Measurements from ENCODE around the gene RNF11.
"Not testable (repeated sequence)": the region's sequence is repeated elsewhere in the genome, so short reads cannot be mapped to it uniquely, and the experiment has no call there.

The RNF11 gene

DNA sequence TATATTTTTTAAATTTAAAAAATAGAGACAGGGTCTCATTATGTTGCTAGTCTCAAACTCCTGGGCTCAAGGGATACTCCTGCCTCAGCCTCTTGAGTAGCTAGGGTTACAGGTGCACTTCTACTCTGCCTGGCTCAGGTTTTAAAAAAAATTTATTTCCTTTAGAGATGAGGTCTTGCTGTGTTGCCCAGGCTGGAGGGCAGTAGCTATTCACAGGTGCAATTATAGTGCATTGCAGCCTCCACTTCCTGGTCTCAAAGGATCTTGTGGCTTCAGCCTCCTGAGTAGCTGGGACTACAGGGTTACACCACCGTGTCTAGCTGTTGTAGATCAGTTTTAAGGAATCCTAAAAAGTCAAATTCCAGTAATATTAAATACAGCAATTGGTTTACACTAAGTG lies 5.0 kb downstream of the RNF11 start:
- no peaks in the 10 kb centered on the region for H3K9me3 ChIP-seq (ENCODE audit: control insufficient read depth, insufficient read depth, low read depth, low read length)
- no peak overlapping the region for H3K4me3 ChIP-seq (ENCODE audit: low read depth, low read length)
- peaks cover 16% of the 10 kb centered on the region for H3K4me1 ChIP-seq (ENCODE audit: control insufficient read depth, insufficient read depth, low read length)
- H3K36me3 ChIP-seq (ENCODE audit: control insufficient read depth, insufficient read depth, low read length), result peaks cover 3% of the 10 kb centered on the region; the same call in 1 of the 2 replicates
- no peak overlapping the region for H3K27ac ChIP-seq (ENCODE audit: low read depth, low read length)
- H3K9ac ChIP-seq (ENCODE audit: low read length), result no peak overlapping the region
- H3K27me3 ChIP-seq (ENCODE audit: control insufficient read depth, insufficient read depth, low read length), result no peaks in the 10 kb centered on the region

DNA sequence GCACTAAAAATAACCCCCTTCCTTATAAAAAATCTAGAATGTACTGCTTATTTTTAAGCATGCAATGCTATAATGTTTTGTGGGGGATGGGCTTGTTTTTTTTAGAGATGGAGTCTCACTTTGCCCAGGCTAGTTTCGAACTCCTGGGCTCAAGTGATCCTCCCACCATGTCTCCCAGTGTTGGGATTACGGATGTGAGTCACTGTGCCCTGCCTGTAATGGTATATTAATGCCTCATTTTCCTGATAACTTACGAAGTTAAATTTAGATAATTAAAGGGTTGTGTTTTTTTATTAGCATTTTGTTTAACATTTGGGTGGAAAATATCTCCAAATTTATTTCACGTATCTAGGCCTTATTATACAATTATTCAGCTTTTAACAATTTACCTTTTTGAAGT lies 6.5 kb downstream of the RNF11 start:
- H3K36me3 ChIP-seq (ENCODE audit: control insufficient read depth, insufficient read depth, low read length), result peaks cover 3% of the 10 kb centered on the region; the same call in 1 of the 2 replicates
- no peaks in the 10 kb centered on the region for H3K27me3 ChIP-seq (ENCODE audit: control insufficient read depth, insufficient read depth, low read length)
- no peak overlapping the region for H3K4me3 ChIP-seq (ENCODE audit: low read depth, low read length)
- H3K9me3 ChIP-seq (ENCODE audit: control insufficient read depth, insufficient read depth, low read depth, low read length), result no peaks in the 10 kb centered on the region
- H3K27ac ChIP-seq (ENCODE audit: low read depth, low read length), result no peak overlapping the region
- peaks cover 16% of the 10 kb centered on the region for H3K4me1 ChIP-seq (ENCODE audit: control insufficient read depth, insufficient read depth, low read length)
- H3K9ac ChIP-seq (ENCODE audit: low read length), result no peak overlapping the region

DNA sequence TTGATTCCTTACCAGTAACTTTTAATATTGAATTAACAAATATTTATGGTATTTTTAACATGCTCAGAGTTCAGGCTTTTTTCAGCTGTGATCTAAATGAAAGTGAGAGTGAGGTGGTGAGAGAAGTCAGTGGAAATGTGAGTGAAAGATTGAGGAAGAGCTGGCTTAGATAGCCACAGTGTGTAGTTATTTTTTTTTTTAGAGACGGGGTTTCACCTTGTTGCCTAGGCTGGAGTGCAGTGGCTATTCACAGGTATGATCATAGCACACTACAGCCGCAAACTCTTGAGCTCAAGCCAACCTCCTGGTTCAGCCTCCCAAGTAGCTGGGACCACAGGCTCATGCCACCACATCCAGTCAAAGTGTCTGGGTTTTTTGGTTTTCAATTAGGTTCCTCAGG lies 10.9 kb downstream of the RNF11 start:
- peaks cover 3% of the 10 kb centered on the region; the same call in 1 of the 2 replicates for H3K36me3 ChIP-seq (ENCODE audit: control insufficient read depth, insufficient read depth, low read length)
- no peak overlapping the region for H3K4me3 ChIP-seq (ENCODE audit: low read depth, low read length)
- H3K9me3 ChIP-seq (ENCODE audit: control insufficient read depth, insufficient read depth, low read depth, low read length), result no peaks in the 10 kb centered on the region
- no peak overlapping the region for H3K9ac ChIP-seq (ENCODE audit: low read length)
- H3K4me1 ChIP-seq (ENCODE audit: control insufficient read depth, insufficient read depth, low read length), result no peaks in the 10 kb centered on the region
- H3K27ac ChIP-seq (ENCODE audit: low read depth, low read length), result no peak overlapping the region
- no peaks in the 10 kb centered on the region for H3K27me3 ChIP-seq (ENCODE audit: control insufficient read depth, insufficient read depth, low read length)

DNA sequence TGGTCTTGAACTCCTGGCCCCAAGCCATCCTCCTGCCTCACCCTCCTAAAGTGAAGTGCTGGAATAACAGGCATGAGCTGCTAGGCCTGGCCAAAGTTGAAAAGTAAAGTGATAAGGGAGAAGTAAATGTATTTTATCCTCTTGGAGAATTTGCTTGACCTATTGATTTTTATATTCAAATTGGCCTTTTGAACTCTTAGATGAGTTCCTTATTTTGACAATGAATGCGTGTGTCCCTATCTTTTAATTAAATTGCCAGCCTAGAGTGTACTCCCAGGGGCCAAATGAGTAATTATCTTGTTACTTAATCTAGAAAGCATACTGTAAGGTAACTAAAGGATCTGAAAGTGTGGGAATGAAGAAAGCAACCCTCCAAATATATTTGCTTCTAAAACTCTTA lies 11.4 kb downstream of the RNF11 start:
- Histone ChIP-seq H3K9ac (ENCODE audit: low read length) (no peak overlapping the region), H3K36me3 (ENCODE audit: control insufficient read depth, insufficient read depth, low read length) (peaks cover 3% of the 10 kb centered on the region; the same call in 1 of the 2 replicates), H3K9me3 (ENCODE audit: control insufficient read depth, insufficient read depth, low read depth, low read length) (no peaks in the 10 kb centered on the region), H3K27ac (ENCODE audit: low read depth, low read length) (no peak overlapping the region), H3K4me3 (ENCODE audit: low read depth, low read length) (no peak overlapping the region), H3K27me3 (ENCODE audit: control insufficient read depth, insufficient read depth, low read length) (no peaks in the 10 kb centered on the region), H3K4me1 (ENCODE audit: control insufficient read depth, insufficient read depth, low read length) (no peaks in the 10 kb centered on the region)

DNA sequence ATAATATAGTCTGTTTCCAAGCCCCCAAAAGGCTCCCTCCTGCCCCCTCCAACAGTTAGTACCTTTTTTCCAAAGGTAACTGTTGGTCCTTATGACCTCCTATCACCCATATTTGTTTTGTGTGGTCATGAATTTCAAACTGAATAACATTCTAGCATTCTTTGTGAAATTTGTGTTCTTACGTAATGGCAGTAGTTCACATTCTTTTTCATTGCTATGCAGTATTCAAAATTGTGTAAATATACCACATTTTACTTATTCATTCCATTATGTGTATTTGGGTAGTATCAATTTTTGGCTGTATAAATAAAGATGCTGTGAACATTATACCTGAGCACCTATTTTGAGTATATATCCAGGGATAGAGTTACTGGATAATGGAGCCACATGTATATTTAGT lies 13.4 kb downstream of the RNF11 start:
- H3K36me3 ChIP-seq (ENCODE audit: control insufficient read depth, insufficient read depth, low read length), result no peaks in the 10 kb centered on the region
- H3K9ac ChIP-seq (ENCODE audit: low read length), result no peak overlapping the region
- no peak overlapping the region for H3K27ac ChIP-seq (ENCODE audit: low read depth, low read length)
- no peak overlapping the region for H3K4me3 ChIP-seq (ENCODE audit: low read depth, low read length)
- no peaks in the 10 kb centered on the region for H3K9me3 ChIP-seq (ENCODE audit: control insufficient read depth, insufficient read depth, low read depth, low read length)
- H3K4me1 ChIP-seq (ENCODE audit: control insufficient read depth, insufficient read depth, low read length), result no peaks in the 10 kb centered on the region
- H3K27me3 ChIP-seq (ENCODE audit: control insufficient read depth, insufficient read depth, low read length), result no peaks in the 10 kb centered on the region

- not testable (repeated sequence) for H3K27me3 ChIP-seq (ENCODE audit: control insufficient read depth, insufficient read depth, low read length); H3K9me3 ChIP-seq (ENCODE audit: control insufficient read depth, insufficient read depth, low read depth, low read length); H3K36me3 ChIP-seq (ENCODE audit: control insufficient read depth, insufficient read depth, low read length); H3K27ac ChIP-seq (ENCODE audit: low read depth, low read length); H3K4me3 ChIP-seq (ENCODE audit: low read depth, low read length); H3K9ac ChIP-seq (ENCODE audit: low read length); H3K4me1 ChIP-seq (ENCODE audit: control insufficient read depth, insufficient read depth, low read length)
These were observed 14.7 kb downstream of the RNF11 start for GRCh38 chr1:51250729-51251128.

DNA sequence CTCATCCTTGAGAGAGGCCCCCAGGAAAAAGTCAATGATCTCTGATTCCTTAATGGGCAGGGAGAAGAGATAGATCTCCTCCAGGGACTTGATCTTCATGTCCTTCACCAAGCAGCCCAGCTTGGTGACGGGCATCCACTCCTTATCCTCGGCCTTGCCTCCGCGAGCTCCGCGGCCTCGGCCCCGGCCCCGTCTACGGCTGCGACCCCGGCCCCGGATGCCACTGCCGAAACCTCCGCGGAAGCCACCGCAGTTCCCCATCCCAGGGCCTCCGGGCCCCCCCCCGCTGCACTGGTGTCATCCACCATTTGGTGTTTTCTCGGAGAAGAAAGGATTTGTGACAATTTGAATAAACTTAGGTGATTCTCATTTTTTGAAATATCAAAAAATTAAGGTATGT lies 15.1 kb downstream of the RNF11 start:
- not testable (repeated sequence) for H3K36me3 ChIP-seq (ENCODE audit: control insufficient read depth, insufficient read depth, low read length); H3K27me3 ChIP-seq (ENCODE audit: control insufficient read depth, insufficient read depth, low read length); H3K27ac ChIP-seq (ENCODE audit: low read depth, low read length); H3K4me1 ChIP-seq (ENCODE audit: control insufficient read depth, insufficient read depth, low read length); H3K4me3 ChIP-seq (ENCODE audit: low read depth, low read length); H3K9me3 ChIP-seq (ENCODE audit: control insufficient read depth, insufficient read depth, low read depth, low read length); H3K9ac ChIP-seq (ENCODE audit: low read length)

GRCh38 chr1:51252366-51252765 lies 16.3 kb downstream of the RNF11 start:
- no peaks in the 10 kb centered on the region for H3K4me1 ChIP-seq (ENCODE audit: control insufficient read depth, insufficient read depth, low read length)
- no peaks in the 10 kb centered on the region for H3K27me3 ChIP-seq (ENCODE audit: control insufficient read depth, insufficient read depth, low read length)
- no peaks in the 10 kb centered on the region for H3K36me3 ChIP-seq (ENCODE audit: control insufficient read depth, insufficient read depth, low read length)
- no peak overlapping the region for H3K27ac ChIP-seq (ENCODE audit: low read depth, low read length)
- H3K9ac ChIP-seq (ENCODE audit: low read length), result no peak overlapping the region
- H3K9me3 ChIP-seq (ENCODE audit: control insufficient read depth, insufficient read depth, low read depth, low read length), result no peaks in the 10 kb centered on the region
- H3K4me3 ChIP-seq (ENCODE audit: low read depth, low read length), result no peak overlapping the region

- Histone ChIP-seq H3K4me1 (ENCODE audit: control insufficient read depth, insufficient read depth, low read length) (no peaks in the 10 kb centered on the region), H3K36me3 (ENCODE audit: control insufficient read depth, insufficient read depth, low read length) (no peaks in the 10 kb centered on the region), H3K9ac (ENCODE audit: low read length) (no peak overlapping the region), H3K4me3 (ENCODE audit: low read depth, low read length) (no peak overlapping the region), H3K27ac (ENCODE audit: low read depth, low read length) (no peak overlapping the region), H3K27me3 (ENCODE audit: control insufficient read depth, insufficient read depth, low read length) (no peaks in the 10 kb centered on the region), H3K9me3 (ENCODE audit: control insufficient read depth, insufficient read depth, low read depth, low read length) (no peaks in the 10 kb centered on the region)
These were observed 17.6 kb downstream of the RNF11 start for GRCh38 chr1:51253691-51254090.

DNA sequence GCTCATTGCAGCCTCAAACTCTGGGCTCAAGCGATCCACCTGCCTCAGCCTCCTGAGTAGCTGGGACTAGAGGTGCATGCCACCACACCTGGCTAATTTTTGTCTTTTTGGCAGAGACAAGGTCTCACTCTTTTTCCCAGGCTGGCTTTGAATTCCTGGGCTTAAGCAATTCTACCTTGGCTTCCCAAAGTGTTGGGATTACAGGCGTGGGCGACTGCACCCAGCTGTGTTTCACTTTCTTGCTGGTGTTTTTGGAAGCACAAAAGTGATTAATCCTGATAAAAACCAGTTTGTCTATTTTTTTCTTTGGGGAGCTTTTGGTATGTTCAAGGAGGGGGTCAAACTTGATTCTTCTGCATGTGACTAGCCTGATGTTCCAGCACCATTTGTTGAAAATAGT lies 19.3 kb downstream of the RNF11 start:
- no peaks in the 10 kb centered on the region for H3K9me3 ChIP-seq (ENCODE audit: control insufficient read depth, insufficient read depth, low read depth, low read length)
- no peak overlapping the region for H3K4me3 ChIP-seq (ENCODE audit: low read depth, low read length)
- H3K27ac ChIP-seq (ENCODE audit: low read depth, low read length), result no peak overlapping the region
- H3K9ac ChIP-seq (ENCODE audit: low read length), result no peak overlapping the region
- H3K36me3 ChIP-seq (ENCODE audit: control insufficient read depth, insufficient read depth, low read length), result no peaks in the 10 kb centered on the region
- H3K27me3 ChIP-seq (ENCODE audit: control insufficient read depth, insufficient read depth, low read length), result no peaks in the 10 kb centered on the region
- H3K4me1 ChIP-seq (ENCODE audit: control insufficient read depth, insufficient read depth, low read length), result no peaks in the 10 kb centered on the region

GRCh38 chr1:51263147-51263877 lies 27.2 kb downstream of the RNF11 start:
- H3K9ac ChIP-seq (ENCODE audit: low read length), result no peak overlapping the region
- H3K27me3 ChIP-seq (ENCODE audit: control insufficient read depth, insufficient read depth, low read length), result no peaks in the 10 kb centered on the region
- peaks cover 16% of the 10 kb centered on the region; the same call in 1 of the 2 replicates for H3K4me1 ChIP-seq (ENCODE audit: control insufficient read depth, insufficient read depth, low read length)
- H3K9me3 ChIP-seq (ENCODE audit: control insufficient read depth, insufficient read depth, low read depth, low read length), result no peaks in the 10 kb centered on the region
- no peak overlapping the region for H3K27ac ChIP-seq (ENCODE audit: low read depth, low read length)
- no peak overlapping the region for H3K4me3 ChIP-seq (ENCODE audit: low read depth, low read length)
- H3K36me3 ChIP-seq (ENCODE audit: control insufficient read depth, insufficient read depth, low read length), result peaks cover 2% of the 10 kb centered on the region; the same call in 1 of the 2 replicates

All from HUES6 (cell line).